Prostate gland (tissue), 2 donors: ENCODE results near the gene PPFIBP2.

Experiments used
- CTCF ChIP-seq, 4 experiments: fragments of 200-600 bp in 2 of 4; fragments of 450-650 bp in 2 of 4; sonication (generic) in 2 of 4; IDR thresholded peaks; 1 replicate in 3 of 4; 2 replicates in 1 of 4; pipeline ENCODE4 v1.5.1; 2016 to 2019; ENCODE audit warnings: antibody characterized with exemption in 4 of 4, mild to moderate bottlenecking in 2 of 4, moderate library complexity in 2 of 4
- POLR2AphosphoS5 ChIP-seq: sonication (generic); formaldehyde crosslinking; IDR thresholded peaks from one replicate; pipeline ENCODE4 v1.6.1; 2017; ENCODE audit warnings: antibody characterized with exemption

GRCh38 chr11:7619322-7619721, 105.5 kb downstream of the PPFIBP2 start:
- no peak for TF ChIP-seq CTCF (IDR thresholded peaks at IDR 0.05)
- TF ChIP-seq POLR2AphosphoS5 = no peak
